Measurements from ENCODE around the gene MPHOSPH6. TPM values are rescaled to one million over a fixed set of nuclear protein-coding genes. Genes with fewer than 3 reads are reported as not detected.

The MPHOSPH6 gene
- polyA plus RNA-seq, 1 experiment = 3.9 TPM

Small RNAs within 50 kb of the gene (small RNA-seq; reads per million reads assigned to genes)
- gene RN7SKP190 (ENCODE audit: insufficient read length, low read depth, low replicate concordance) = not detected

Other genes with a start within 250 kb of the MPHOSPH6 start
- 0.44 and 0.80 TPM in 2 replicates for gene SDR42E1, start 158.8 kb downstream of the MPHOSPH6 start, polyA plus RNA-seq (2011; rRNA removed)
- 0.60 and 0.81 TPM in 2 replicates for gene HSD17B2, start 135.0 kb downstream of the MPHOSPH6 start, polyA plus RNA-seq (2011; rRNA removed)